ENCODE measurements around the gene KNSTRN. TPM values are rescaled to one million over a fixed set of nuclear protein-coding genes. Genes with fewer than 3 reads are reported as not detected.

KNSTRN gene
- total and polyA plus RNA-seq, 2 of the 4 experiments (the other 2 are of a cell fraction) = 33.1 to 73.5 TPM

- TF ChIP-seq NFE2L2 (IDR thresholded peaks at IDR 0.05; ENCODE audit: low read depth, low read length) (no peak), MAZ (IDR thresholded peaks at IDR 0.05; ENCODE audit: borderline replicate concordance, low read depth, low read length) (0 out of 2 replicates have a peak, but pooled peaks have one; percentile 21), FOS (IDR thresholded peaks at IDR 0.05; ENCODE audit: low read depth, low read length) (no peak), RAD21 (IDR thresholded peaks at IDR 0.05; ENCODE audit: low read length) (no peak)
- H3K9ac ChIP-seq (ENCODE audit: low read depth, low read length) = peak overlapping the region; percentile 62
- peak; percentile 26 for DNase-seq
Observed at GRCh38 chr15:40439960-40440742, 57.6 kb downstream of the KNSTRN start.

More at GRCh38 chr15:40439960-40440742, 57.6 kb downstream of the KNSTRN start:
- peaks cover 5 to 29% of the 10 kb centered on the region in 2 experiments for H3K79me1 ChIP-seq (ENCODE audit: low read depth in 1 of 2, low read length in 2 of 2)
- dilution Hi-C loops (cut with HindIII; ENCODE audit: low sequenced_read_pairs, unreplicated experiment) (no loop called here), in situ Hi-C loops (cut with MboI; ENCODE audit: low sequenced_read_pairs) (no loop called here), intact Hi-C loops (cut with micrococcal nuclease) (loop anchor here (5.0 kb wide), 1 partner anchor 72 kb away; no protein-coding TSS in a partner anchor)
- peak overlapping the region; percentile 24; the same call in 1 of the 2 replicates for H3K18ac ChIP-seq (ENCODE audit: low read depth, low read length)
- H2AFZ ChIP-seq (replicated peaks; ENCODE audit: low read length, poor library complexity) = peak overlapping the region; percentile 87
- 0% methylated on average over 4 of the region's 35 CpGs; no CpG with 5 or more reads in 1 of the 2 experiments for WGBS, 2 experiments (ENCODE audit: extremely low coverage in 2 of 2, insufficient read length in 1 of 2)
- H3K56ac ChIP-seq (ENCODE audit: extremely low read depth, insufficient read depth, low read length) = no peak overlapping the region
- peak overlapping the region; percentile 49 for H3K14ac ChIP-seq (replicated peaks; ENCODE audit: low read depth, low read length)
- H3K27me3 ChIP-seq (ENCODE audit: control insufficient read depth, insufficient read depth, low read length) = peaks cover 51% of the 10 kb centered on the region
- no peaks in the 10 kb centered on the region for H3K36me3 ChIP-seq (ENCODE audit: control insufficient read depth, insufficient read depth, low read length)
- H3K4me1 ChIP-seq (ENCODE audit: control insufficient read depth, insufficient read depth, low read length) = peaks cover 21% of the 10 kb centered on the region
- H4K91ac ChIP-seq (ENCODE audit: insufficient read depth, low read depth, low read length) = peak overlapping the region; percentile 66
- H4K5ac ChIP-seq (ENCODE audit: low read depth, low read length) = peak overlapping the region; percentile 36
- H2BK120ac ChIP-seq (ENCODE audit: low read depth, low read length) = no peak overlapping the region
- no peak overlapping the region for H2BK20ac ChIP-seq (ENCODE audit: low read depth, low read length)
- CTCF ChIA-PET = interaction anchor here (0.6 to 1.1 kb wide), 3 partner anchors 9 to 86 kb away, joined by 3 to 4 read pairs (median 3); no protein-coding TSS in a partner anchor
- H3K9me1 ChIP-seq (ENCODE audit: insufficient read depth, low read length) = peaks cover 8% of the 10 kb centered on the region; the same call in 1 of the 2 replicates
- peak overlapping the region; percentile 47 for H2AK9ac ChIP-seq (replicated peaks; ENCODE audit: low read depth, low read length, poor library complexity)
- H2AK5ac ChIP-seq (ENCODE audit: low read depth, low read length) = peak overlapping the region; percentile 23; the same call in 1 of the 2 replicates
- peak overlapping the region; percentile 36; the same call in 1 of the 2 replicates for H3K23ac ChIP-seq (ENCODE audit: low read depth, low read length)
- no peak overlapping the region; the same call in 1 of the 2 replicates for H3K27ac ChIP-seq (ENCODE audit: insufficient read depth, low read length)
- 0 out of 2 replicates have a peak, but pooled peaks have one; percentile 4 for ATAC-seq (ENCODE audit: low read depth)
- no TSS peak for BruUV-seq (replicated peaks)
- H3K4me2 ChIP-seq (ENCODE audit: low read depth, low read length) = peak overlapping the region; percentile 92
- H2BK15ac ChIP-seq (ENCODE audit: low read depth, low read length) = no peak overlapping the region
- H4K20me1 ChIP-seq (ENCODE audit: insufficient read depth, low read length) = peaks cover 33% of the 10 kb centered on the region
- POLR2A ChIA-PET (ENCODE audit: unreplicated experiment) = no interaction called here
- peak overlapping the region; percentile 49 for H3K4me3 ChIP-seq (ENCODE audit: insufficient read depth, low read depth, low read length)
- H3K9me3 ChIP-seq (ENCODE audit: control insufficient read depth, insufficient read depth, low read length) = no peaks in the 10 kb centered on the region
- H4K8ac ChIP-seq (ENCODE audit: low read depth in 2 of 2, low read length in 2 of 2) = peak overlapping the region; percentile 64 to 65; a peak in 3 of 4 replicates
- peak overlapping the region; percentile 68 for H3K4ac ChIP-seq (ENCODE audit: low read depth, low read length)
- no peak overlapping the region for H2BK5ac ChIP-seq (ENCODE audit: low read depth, low read length, poor library complexity, severe bottlenecking)
